CD4-positive, alpha-beta T cell (primary cell): ENCODE measurements around the gene ATP11A. TPM values are rescaled to one million over a fixed set of nuclear protein-coding genes. Genes with fewer than 3 reads are reported as not detected.

ENCODE experiments used
- ATAC-seq: fragments of 200-7000 bp; cut with Tn5 transposase; one replicate; pipeline ENCODE4 v1.10.0; 2022; ENCODE audit warnings: mild to moderate bottlenecking; ENCODE audit not compliant: poor library complexity
- CTCF ChIA-PET: fragments of 350-600 bp; sonication (Branson Sonifier 250); formaldehyde crosslinking; loops from one replicate; lab custom pipeline; 2021; ENCODE audit warnings: antibody characterized with exemption, inconsistent platforms; lab: Charles Lee
- POLR2A ChIA-PET: fragments of 350-600 bp; sonication (Branson Sonifier 250); formaldehyde crosslinking; loops from one replicate; lab custom pipeline; 2021; ENCODE audit warnings: antibody characterized with exemption, inconsistent platforms; lab: Charles Lee
- DNase-seq, 14 experiments: peaks; one replicate each; pipeline ENCODE4 v3.0.0-alpha.2; 2013 to 2020; ENCODE audit warnings: mixed read lengths in 2 of 14
- H3K27ac ChIP-seq, 2 donors: one replicate each; pipeline versions ENCODE4 v1.5.1 to v1.7.0; 2013; ENCODE audit warnings: low read length in 2 of 2, low read depth in 1 of 2, mild to moderate bottlenecking in 1 of 2
- H3K27me3 ChIP-seq, 2 experiments: 1 replicate in 1 of 2; 2 replicates in 1 of 2; pipeline versions ENCODE4 v1.6.1 to v1.7.0; 2013; ENCODE audit warnings: low read length in 2 of 2, control low read depth in 1 of 2, mild to moderate bottlenecking in 1 of 2, moderate library complexity in 1 of 2; ENCODE audit not compliant: insufficient read depth in 2 of 2, control insufficient read depth in 1 of 2
- H3K36me3 ChIP-seq: one replicate; pipeline ENCODE4 v1.6.1; 2013; ENCODE audit warnings: low read length, control low read depth; ENCODE audit not compliant: insufficient read depth
- H3K4me1 ChIP-seq: one replicate; pipeline ENCODE4 v1.6.1; 2013; ENCODE audit warnings: low read length, control low read depth; ENCODE audit not compliant: insufficient read depth
- H3K4me3 ChIP-seq: one replicate; pipeline ENCODE4 v1.5.1; 2013; ENCODE audit warnings: mild to moderate bottlenecking, low read length, moderate library complexity
- H3K9me3 ChIP-seq, 2 experiments: 1 replicate in 1 of 2; 2 replicates in 1 of 2; pipeline versions ENCODE4 v1.6.1 to v1.7.0; 2013; ENCODE audit warnings: low read length in 2 of 2, mild to moderate bottlenecking in 2 of 2, control low read depth in 1 of 2, moderate library complexity in 1 of 2; ENCODE audit not compliant: control insufficient read depth in 1 of 2, insufficient read depth in 1 of 2
- H3K27ac Mint-ChIP-seq: one replicate; pipeline ENCODE4 v1.8.0; 2020; ENCODE audit warnings: mixed read lengths
- H3K27me3 Mint-ChIP-seq: one replicate; pipeline ENCODE4 v1.8.0; 2021; ENCODE audit warnings: mixed read lengths
- H3K36me3 Mint-ChIP-seq: one replicate; pipeline ENCODE4 v1.8.0; 2021; ENCODE audit warnings: low read depth, mixed read lengths
- H3K4me1 Mint-ChIP-seq: one replicate; pipeline ENCODE4 v1.8.0; 2021; ENCODE audit warnings: low read depth, mixed read lengths
- H3K4me3 Mint-ChIP-seq: one replicate; pipeline ENCODE4 v1.8.0; 2020; ENCODE audit warnings: mild to moderate bottlenecking, mixed read lengths
- H3K9me3 Mint-ChIP-seq: one replicate; pipeline ENCODE4 v1.8.0; 2020; ENCODE audit warnings: mixed read lengths
- intact Hi-C, 2 experiments: fragments of 100-400 bp; cut with DNase I in 1 of 2; cut with micrococcal nuclease in 1 of 2; formaldehyde crosslinking; loops; one replicate each; pipeline versions ENCODE4 v1.15.1 to v1.9.0; 2023 to 2025; cut with DNase I, micrococcal nuclease
- total RNA-seq, 174 experiments: library from RNA in 2 of 174; stranded (reverse) in 2 of 174; gene quantifications; one replicate each; pipeline ENCODE4 v1.2.3 and lab custom pipeline; 2021 to 2026
- TF ChIP-seq, protein P1 (sequence below): fragments of 200-600 bp; IDR thresholded peaks from one replicate; pipeline ENCODE4 v1.8.0; 2022; ENCODE audit warnings: antibody characterized with exemption, mild to moderate bottlenecking

Gene ATP11A
- total RNA-seq, 2 experiments from 2014 or later: 56.7 to 66.8 TPM

DNA sequence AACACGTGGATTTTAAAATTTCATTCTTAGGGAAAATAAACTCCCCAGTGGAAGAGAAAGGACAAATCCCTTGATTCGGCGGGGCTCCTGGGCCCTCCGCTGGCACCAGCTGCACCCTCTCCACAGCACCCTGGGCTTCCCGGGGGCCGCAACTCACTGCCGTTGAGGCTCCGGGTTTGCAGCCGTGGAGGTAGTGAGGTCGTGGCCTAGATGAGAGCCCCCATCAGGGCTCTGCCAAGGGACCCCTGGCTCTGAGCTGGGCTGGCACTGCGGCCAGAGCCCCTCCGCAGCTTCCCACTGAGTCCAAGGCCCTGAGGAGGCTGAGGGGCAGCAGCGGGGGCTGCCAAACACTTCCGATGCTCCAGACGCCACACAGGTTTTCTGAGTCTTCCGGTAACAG, 145.5 kb downstream of the ATP11A start:
- Histone ChIP-seq H3K9me3 (no peaks in the 10 kb centered on the region), H3K4me1 (no peaks in the 10 kb centered on the region), H3K27me3 (no peaks in the 10 kb centered on the region), H3K36me3 (peaks cover 74% of the 10 kb centered on the region), H3K27ac (no peak overlapping the region), H3K4me3 (no peak overlapping the region)
- no peaks in the 10 kb centered on the region for H3K9me3 Mint-ChIP-seq
- TF ChIP-seq, protein P1, sequence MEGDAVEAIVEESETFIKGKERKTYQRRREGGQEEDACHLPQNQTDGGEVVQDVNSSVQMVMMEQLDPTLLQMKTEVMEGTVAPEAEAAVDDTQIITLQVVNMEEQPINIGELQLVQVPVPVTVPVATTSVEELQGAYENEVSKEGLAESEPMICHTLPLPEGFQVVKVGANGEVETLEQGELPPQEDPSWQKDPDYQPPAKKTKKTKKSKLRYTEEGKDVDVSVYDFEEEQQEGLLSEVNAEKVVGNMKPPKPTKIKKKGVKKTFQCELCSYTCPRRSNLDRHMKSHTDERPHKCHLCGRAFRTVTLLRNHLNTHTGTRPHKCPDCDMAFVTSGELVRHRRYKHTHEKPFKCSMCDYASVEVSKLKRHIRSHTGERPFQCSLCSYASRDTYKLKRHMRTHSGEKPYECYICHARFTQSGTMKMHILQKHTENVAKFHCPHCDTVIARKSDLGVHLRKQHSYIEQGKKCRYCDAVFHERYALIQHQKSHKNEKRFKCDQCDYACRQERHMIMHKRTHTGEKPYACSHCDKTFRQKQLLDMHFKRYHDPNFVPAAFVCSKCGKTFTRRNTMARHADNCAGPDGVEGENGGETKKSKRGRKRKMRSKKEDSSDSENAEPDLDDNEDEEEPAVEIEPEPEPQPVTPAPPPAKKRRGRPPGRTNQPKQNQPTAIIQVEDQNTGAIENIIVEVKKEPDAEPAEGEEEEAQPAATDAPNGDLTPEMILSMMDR: no peak
- peaks cover 85% of the 10 kb centered on the region for H3K36me3 Mint-ChIP-seq
- ATAC-seq (no peak), DNase-seq (no peak)
- CTCF ChIA-PET: no interaction called here
- intact Hi-C loops: no loop called here
- no peaks in the 10 kb centered on the region for H3K4me1 Mint-ChIP-seq
- H3K27ac Mint-ChIP-seq: no peak overlapping the region
- POLR2A ChIA-PET: no interaction called here
- H3K27me3 Mint-ChIP-seq: no peaks in the 10 kb centered on the region
- H3K4me3 Mint-ChIP-seq: no peak overlapping the region

DNA sequence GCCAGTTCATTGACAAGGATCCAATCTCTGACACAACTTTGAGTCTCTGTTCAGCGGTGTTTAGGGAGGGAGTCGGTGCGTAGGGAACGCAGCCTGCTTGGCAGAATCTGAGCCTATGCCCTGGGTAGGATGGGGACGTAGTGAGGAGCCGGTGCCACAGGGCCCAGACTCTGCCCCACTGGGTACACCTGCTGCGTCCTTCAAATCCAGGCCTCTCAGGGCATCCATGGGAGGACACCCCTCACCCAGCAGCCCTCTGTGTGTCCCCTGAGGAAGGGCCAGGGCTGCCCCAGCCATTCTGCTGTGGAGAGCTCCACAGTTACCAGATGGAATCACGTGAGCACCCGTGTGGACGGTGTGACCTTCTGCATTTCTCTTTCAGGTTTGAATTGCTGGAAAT, 146.0 kb downstream of the ATP11A start:
- Histone ChIP-seq H3K4me1 (no peaks in the 10 kb centered on the region), H3K4me3 (no peak overlapping the region), H3K36me3 (peaks cover 74% of the 10 kb centered on the region), H3K27me3 (no peaks in the 10 kb centered on the region), H3K9me3 (no peaks in the 10 kb centered on the region), H3K27ac (no peak overlapping the region)
- TF ChIP-seq, protein P1: no peak
- Mint-ChIP-seq H3K36me3 (peaks cover 85% of the 10 kb centered on the region), H3K27ac (no peak overlapping the region), H3K27me3 (no peaks in the 10 kb centered on the region), H3K4me1 (no peaks in the 10 kb centered on the region), H3K9me3 (no peaks in the 10 kb centered on the region), H3K4me3 (no peak overlapping the region)
- no peak for ATAC-seq
- DNase-seq: no peak
- CTCF ChIA-PET: no interaction called here
- POLR2A ChIA-PET: no interaction called here
- intact Hi-C loops: no loop called here

DNA sequence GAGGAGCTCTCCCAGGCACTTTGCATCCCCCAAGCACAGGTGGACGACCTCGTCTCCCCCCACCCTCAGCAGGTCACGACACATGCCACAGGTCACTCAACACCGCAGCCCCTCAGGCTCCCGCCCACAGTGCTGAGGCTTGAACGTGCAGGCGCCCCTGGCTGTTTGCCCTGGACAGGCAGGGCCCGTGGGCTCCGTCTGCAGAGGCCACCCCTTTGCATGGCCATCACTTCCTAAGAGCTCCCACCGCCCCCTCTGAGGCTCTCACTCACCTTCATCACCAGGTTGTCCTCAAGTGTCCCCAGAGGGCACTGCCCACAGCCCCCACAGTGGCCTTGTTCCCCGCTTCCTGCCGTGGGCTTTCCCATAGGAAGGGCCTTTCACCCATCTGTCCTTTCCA, 147.1 kb downstream of the ATP11A start:
- Histone ChIP-seq H3K9me3 (no peaks in the 10 kb centered on the region), H3K36me3 (peaks cover 64% of the 10 kb centered on the region), H3K27me3 (no peaks in the 10 kb centered on the region), H3K27ac (no peak overlapping the region), H3K4me1 (no peaks in the 10 kb centered on the region), H3K4me3 (no peak overlapping the region)
- no peaks in the 10 kb centered on the region for H3K4me1 Mint-ChIP-seq
- intact Hi-C loops: no loop called here
- ChIA-PET POLR2A (no interaction called here), CTCF (no interaction called here)
- TF ChIP-seq, protein P1: no peak
- DNase-seq (no peak), ATAC-seq (no peak)
- no peak overlapping the region for H3K27ac Mint-ChIP-seq
- H3K27me3 Mint-ChIP-seq: no peaks in the 10 kb centered on the region
- H3K9me3 Mint-ChIP-seq: no peaks in the 10 kb centered on the region
- H3K4me3 Mint-ChIP-seq: no peak overlapping the region
- peaks cover 78% of the 10 kb centered on the region for H3K36me3 Mint-ChIP-seq
